A549 (cell line): ENCODE measurements around the gene UNC5C. TPM values are rescaled to one million over a fixed set of nuclear protein-coding genes. Genes with fewer than 3 reads are reported as not detected.
A peak's percentile ranks its signal among the peaks of the same experiment; 100 is the strongest.

Experiments
- ATAC-seq, 2 experiments: fragments of 200-7000 bp in 1 of 2; fragments of >200 bp in 1 of 2; cut with Nextera tagmentation in 1 of 2; cut with Tn5 transposase in 1 of 2; 3 replicates each; pipeline versions ENCODE4 v1.8.0 to v1.9.1; 2018 to 2020; ENCODE audit warnings: mild to moderate bottlenecking in 1 of 2, moderate library complexity in 1 of 2
- CTCF ChIA-PET: fragments of 300-600 bp; sonication (Branson Sonifier 250); formaldehyde crosslinking; extraction: SDS; loops from one replicate; lab custom pipeline; 2021; ENCODE audit warnings: antibody characterized with exemption, inconsistent platforms; lab: Yijun Ruan, JAX
- POLR2A ChIA-PET: fragments of 350-600 bp; formaldehyde crosslinking; extraction: SDS; loops from one replicate; lab custom pipeline; 2021; ENCODE audit warnings: antibody characterized with exemption, inconsistent platforms; lab: Yijun Ruan, JAX
- DNase-seq, 2 experiments: peaks; one replicate each; pipeline versions ENCODE4 v3.0.0 to v3.0.0-alpha.2; 2011 to 2016; ENCODE audit warnings: low read depth in 1 of 2, low spot score in 1 of 2
- FAIRE-seq: peaks from 2 replicates; lab custom pipeline; 2011; peaks lifted over from hg19 to GRCh38; lab: Jason Lieb, UNC
- H3K27ac ChIP-seq, 2 experiments: fragments of >200 bp; sonication (Bioruptor Twin); formaldehyde crosslinking; 3 replicates each; pipeline ENCODE4 v1.5.1; 2016 to 2017
- H3K4me1 ChIP-seq: fragments of >200 bp; sonication (Bioruptor Twin); formaldehyde crosslinking; 3 replicates; pipeline ENCODE4 v1.6.1; 2016
- H3K4me2 ChIP-seq: fragments of >200 bp; sonication (Bioruptor Twin); formaldehyde crosslinking; 3 replicates; pipeline ENCODE4 v1.6.1; 2016
- H3K4me3 ChIP-seq: fragments of >200 bp; sonication (Bioruptor Twin); formaldehyde crosslinking; 3 replicates; pipeline ENCODE4 v1.5.1; 2016
- H3K9me3 ChIP-seq: fragments of >200 bp; sonication (Bioruptor Twin); formaldehyde crosslinking; 3 replicates; pipeline ENCODE4 v1.6.1; 2016
- CBX8 ChIP-seq: fragments of 200-600 bp; sonication (generic); IDR thresholded peaks from 2 replicates; pipeline ENCODE4 v1.6.1; 2016
- EP300 ChIP-seq, 2 experiments: fragments of >200 bp; sonication (Bioruptor Twin); formaldehyde crosslinking; IDR thresholded peaks; 2 replicates in 1 of 2; 3 replicates in 1 of 2; pipeline ENCODE4 v1.6.1; 2016 to 2017
- FOSL2 ChIP-seq, 2 experiments: fragments of 450-650 bp in 1 of 2; fragments of >200 bp in 1 of 2; sonication (Bioruptor Twin) in 1 of 2; formaldehyde crosslinking; IDR thresholded peaks; 2 replicates each; pipeline versions ENCODE4 v1.5.0 to v1.6.1; 2016 to 2020; ENCODE audit warnings: mild to moderate bottlenecking in 1 of 2, moderate library complexity in 1 of 2
- HOXA7 ChIP-seq: fragments of 250-450 bp; sonication (Bioruptor Pico); IDR thresholded peaks from 2 replicates; pipeline ENCODE4 v1.5.0; 2020; ENCODE audit warnings: mild to moderate bottlenecking, moderate library complexity
- HOXB13 ChIP-seq: fragments of 250-450 bp; sonication (Bioruptor Pico); IDR thresholded peaks from 2 replicates; pipeline ENCODE4 v1.5.0; 2020; ENCODE audit warnings: low read depth, mild to moderate bottlenecking, moderate library complexity
- HOXB5 ChIP-seq: fragments of 250-450 bp; sonication (Bioruptor Pico); IDR thresholded peaks from 2 replicates; pipeline ENCODE4 v1.5.0; 2020; ENCODE audit warnings: mild to moderate bottlenecking, moderate library complexity
- JUN ChIP-seq, 2 experiments: fragments of >200 bp; sonication (Bioruptor Twin); formaldehyde crosslinking; IDR thresholded peaks; 2 replicates in 1 of 2; 3 replicates in 1 of 2; pipeline ENCODE4 v1.6.1; 2016 to 2017
- PHF8 ChIP-seq: fragments of 200-600 bp; sonication (generic); IDR thresholded peaks from 2 replicates; pipeline ENCODE4 v1.6.1; 2016; ENCODE audit warnings: low read depth, mild to moderate bottlenecking, antibody characterized with exemption, moderate library complexity, borderline replicate concordance
- POLR2A ChIP-seq: IDR thresholded peaks from 2 replicates; pipeline ENCODE4 v1.6.1; 2012; ENCODE audit warnings: mild to moderate bottlenecking, low read length
- RAD21 ChIP-seq, 2 experiments: fragments of >200 bp in 1 of 2; sonication (Bioruptor Twin) in 1 of 2; formaldehyde crosslinking in 1 of 2; IDR thresholded peaks in 1 of 2; conservative IDR thresholded peaks in 1 of 2; 2 replicates in 1 of 2; 3 replicates in 1 of 2; pipeline ENCODE4 v1.6.1; 2012 to 2018; ENCODE audit warnings: inconsistent platforms in 1 of 2
- RARB ChIP-seq: fragments of 250-450 bp; sonication (Bioruptor Pico); IDR thresholded peaks from 2 replicates; pipeline ENCODE4 v1.8.0; 2021; ENCODE audit warnings: mild to moderate bottlenecking, moderate library complexity
- RCOR1 ChIP-seq: fragments of 150-350 bp; IDR thresholded peaks from 2 replicates; pipeline ENCODE4 v1.6.1; 2014; ENCODE audit warnings: antibody characterized with exemption, low read length, low read depth
- RNF2 ChIP-seq: fragments of 200-600 bp; sonication (generic); IDR thresholded peaks from 2 replicates; pipeline ENCODE4 v1.6.1; 2016; ENCODE audit warnings: low read depth, mild to moderate bottlenecking, antibody characterized with exemption, moderate library complexity, borderline replicate concordance
- SMC3 ChIP-seq: fragments of >200 bp; sonication (Bioruptor Twin); formaldehyde crosslinking; IDR thresholded peaks from 3 replicates; pipeline ENCODE4 v1.6.1; 2018; ENCODE audit warnings: inconsistent platforms
- SREBF2 ChIP-seq: fragments of 450-650 bp; IDR thresholded peaks from 2 replicates; pipeline ENCODE4 v1.6.1; 2014; ENCODE audit warnings: mild to moderate bottlenecking, moderate library complexity
- ZFP36 ChIP-seq: fragments of 450-650 bp; IDR thresholded peaks from 2 replicates; pipeline ENCODE4 v1.6.1; 2014; ENCODE audit warnings: borderline replicate concordance; ENCODE audit not compliant: partially characterized antibody
- WGBS: methylation state at CpG from one replicate; pipeline ENCODE4 v1.1.6; 2017; ENCODE audit errors: missing lambda C conversion rate; 5-methylcytosine and 5-hydroxymethylcytosine counted together
- polyA plus RNA-seq, 4 experiments: library from polyadenylated mRNA; depleted of rRNA in 3 of 4; stranded (reverse); fragments of >200 nt; fragmentation: RNase III in 1 of 4; extraction: RNeasy Plus Mini Kit Qiagen cat#74134 plus additional on column Dnase treatment in 1 of 4; gene quantifications; 2 replicates in 3 of 4; 3 replicates in 1 of 4; pipeline ENCODE4 v1.2.3, GENCODE V29; 2011 to 2017
- TF ChIP-seq, protein P1 (sequence below): fragments of 250-450 bp; sonication (Bioruptor Pico); IDR thresholded peaks from 2 replicates; pipeline ENCODE4 v1.5.0; 2021; ENCODE audit warnings: mild to moderate bottlenecking, moderate library complexity, borderline replicate concordance

UNC5C gene
- polyA plus RNA-seq, 2 of the 4 experiments (the other 2 are of a cell fraction) = 0.13 TPM; not detected in 1

DNA sequence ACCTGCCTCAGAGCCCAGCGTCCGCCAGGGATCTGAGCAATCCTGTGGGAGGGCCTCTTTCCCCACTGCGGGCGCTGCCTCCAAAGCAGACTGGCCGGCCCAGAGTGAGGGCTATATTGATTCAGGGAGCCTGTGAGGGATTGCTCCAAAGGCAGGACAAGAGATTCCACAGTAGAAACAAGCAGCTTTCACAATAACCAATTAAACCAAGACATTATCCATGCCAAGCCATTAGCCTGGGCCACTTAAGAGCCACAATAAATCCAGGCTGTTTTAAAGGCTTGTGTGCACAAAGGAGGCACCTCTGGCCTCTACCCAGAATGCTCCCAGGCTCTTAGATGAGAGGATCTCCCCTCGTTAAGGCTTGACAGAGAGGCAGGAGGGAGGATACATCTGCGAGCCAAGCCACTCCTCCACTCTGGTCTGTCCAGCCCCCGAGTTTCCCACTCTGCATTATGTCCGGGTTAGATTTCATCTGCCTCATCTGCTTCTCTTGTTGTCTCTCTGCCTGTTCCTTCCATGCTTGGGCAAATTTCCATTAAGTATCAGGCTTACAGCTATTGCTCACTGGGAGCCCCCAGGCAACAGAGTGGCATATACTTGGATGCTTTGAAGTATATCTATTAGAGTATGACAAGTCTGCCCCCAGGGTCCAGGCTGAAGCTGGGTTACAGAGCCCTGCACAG is 357.9 kb downstream of the UNC5C start:
- H3K4me3 ChIP-seq = no peak overlapping the region
- ATAC-seq = peak; percentile 54 to 75; a peak in 5 of 6 replicates
- TF ChIP-seq RNF2 = no peak
- no peak for TF ChIP-seq EP300 (IDR thresholded peaks at IDR 0.05)
- no peak for TF ChIP-seq ZFP36
- TF ChIP-seq HOXB13 = no peak
- TF ChIP-seq, protein P1, sequence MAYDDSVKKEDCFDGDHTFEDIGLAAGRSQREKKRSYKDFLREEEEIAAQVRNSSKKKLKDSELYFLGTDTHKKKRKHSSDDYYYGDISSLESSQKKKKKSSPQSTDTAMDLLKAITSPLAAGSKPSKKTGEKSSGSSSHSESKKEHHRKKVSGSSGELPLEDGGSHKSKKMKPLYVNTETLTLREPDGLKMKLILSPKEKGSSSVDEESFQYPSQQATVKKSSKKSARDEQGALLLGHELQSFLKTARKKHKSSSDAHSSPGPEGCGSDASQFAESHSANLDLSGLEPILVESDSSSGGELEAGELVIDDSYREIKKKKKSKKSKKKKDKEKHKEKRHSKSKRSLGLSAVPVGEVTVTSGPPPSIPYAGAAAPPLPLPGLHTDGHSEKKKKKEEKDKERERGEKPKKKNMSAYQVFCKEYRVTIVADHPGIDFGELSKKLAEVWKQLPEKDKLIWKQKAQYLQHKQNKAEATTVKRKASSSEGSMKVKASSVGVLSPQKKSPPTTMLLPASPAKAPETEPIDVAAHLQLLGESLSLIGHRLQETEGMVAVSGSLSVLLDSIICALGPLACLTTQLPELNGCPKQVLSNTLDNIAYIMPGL (CRISPR knock-in tag) = no peak
- no peak for TF ChIP-seq CBX8
- TF ChIP-seq, all 56 proteins: peak for 0
- FAIRE-seq (no peak), DNase-seq (no peak)
- H3K27ac ChIP-seq = no peak overlapping the region
- no peak overlapping the region for H3K4me2 ChIP-seq
- WGBS = 64% methylated on average over 9 of the region's 9 CpGs
- no peaks in the 10 kb centered on the region for H3K9me3 ChIP-seq
- no peaks in the 10 kb centered on the region for H3K4me1 ChIP-seq
- ChIA-PET CTCF (no interaction called here), POLR2A (no interaction called here)

DNA sequence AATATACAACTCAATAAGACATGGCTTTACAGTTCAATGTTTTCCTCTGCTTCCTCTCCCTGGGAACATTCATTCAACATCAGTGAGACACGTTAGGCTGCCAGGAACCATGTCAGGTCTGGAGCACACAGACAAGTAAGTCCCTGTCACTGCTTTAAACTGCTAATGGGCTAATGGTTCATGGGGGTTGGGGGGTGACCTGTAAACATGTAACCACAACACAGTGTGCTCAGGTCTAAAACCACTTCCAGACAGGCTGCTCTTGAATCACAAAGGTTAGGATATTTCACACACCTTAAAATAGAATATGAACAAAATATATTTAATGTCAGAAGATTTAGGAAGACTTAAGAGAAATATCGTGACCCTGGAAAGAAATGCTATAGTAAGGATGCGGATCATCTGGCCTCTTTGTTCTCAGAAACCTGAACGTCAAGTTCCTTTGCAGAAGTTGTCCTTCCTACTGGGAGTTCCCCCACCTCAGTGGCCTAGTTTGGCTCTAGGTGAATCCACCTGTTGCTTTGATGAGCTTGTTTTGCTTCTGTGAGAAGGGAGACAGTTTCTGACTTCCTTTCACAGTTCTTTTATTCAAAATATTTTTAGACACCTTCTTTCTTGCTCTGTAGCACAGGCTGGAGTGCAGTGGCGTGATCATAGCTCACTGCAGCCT is 359.9 kb downstream of the UNC5C start:
- no peak for FAIRE-seq
- ChIA-PET CTCF (no interaction called here), POLR2A (no interaction called here)
- H3K4me1 ChIP-seq = no peaks in the 10 kb centered on the region
- no peak overlapping the region for H3K4me3 ChIP-seq
- no peak for DNase-seq
- no peak for TF ChIP-seq FOSL2 (IDR thresholded peaks at IDR 0.05)
- TF ChIP-seq FOSL2 (CRISPR knock-in tag; IDR thresholded peaks at IDR 0.05) = no peak
- TF ChIP-seq HOXA7 (CRISPR knock-in tag) = no peak
- ATAC-seq = no peak
- no peak overlapping the region for H3K4me2 ChIP-seq
- no peak overlapping the region for H3K27ac ChIP-seq
- no peaks in the 10 kb centered on the region for H3K9me3 ChIP-seq
- 78% methylated on average over 5 of the region's 5 CpGs for WGBS

DNA sequence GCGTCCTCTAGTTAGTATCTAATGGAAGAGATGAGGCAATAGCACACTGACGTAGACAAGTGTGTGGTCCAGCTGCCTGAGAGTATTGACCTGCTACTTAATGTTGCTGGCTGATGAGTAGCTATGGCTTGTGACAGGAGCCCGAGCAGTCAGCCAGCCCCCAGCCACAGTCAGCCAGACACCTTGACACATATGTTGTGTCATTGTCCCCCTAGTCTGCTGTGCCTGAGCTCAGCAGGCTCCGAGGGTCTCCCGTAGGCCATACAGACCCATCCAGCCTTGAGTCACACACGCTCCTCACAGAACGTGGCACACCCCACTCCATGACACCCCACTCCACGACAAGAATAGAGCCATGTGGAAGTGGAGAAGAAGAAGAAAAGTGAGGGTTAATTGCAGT is 362.1 kb downstream of the UNC5C start:
- Histone ChIP-seq H3K4me2 (no peak overlapping the region), H3K27ac (no peak overlapping the region), H3K4me1 (no peaks in the 10 kb centered on the region), H3K9me3 (no peaks in the 10 kb centered on the region), H3K4me3 (no peak overlapping the region)
- DNase-seq (no peak), FAIRE-seq (no peak), ATAC-seq (no peak)
- TF ChIP-seq PHF8 (no peak), RCOR1 (no peak), HOXB5 (CRISPR knock-in tag) (no peak), SMC3 (no peak), JUN (IDR thresholded peaks at IDR 0.05) (no peak), CBX8 (no peak), RAD21 (conservative IDR thresholded peaks at IDR 0.05 in 1 of 2, IDR thresholded peaks at IDR 0.05 in 1 of 2) (no peak), RARB (CRISPR knock-in tag) (no peak), RNF2 (no peak), POLR2A (no peak), SREBF2 (no peak)
- 96% methylated on average over 8 of the region's 8 CpGs for WGBS
- ChIA-PET CTCF (interaction anchor here (1.0 kb wide), 1 partner anchor 80 kb away, joined by 3 read pairs; no protein-coding TSS in a partner anchor), POLR2A (no interaction called here)
